CD1c-positive myeloid dendritic cell (primary cell): ENCODE results near the gene CTBP2.

Experiments
- DNase-seq: peaks from one replicate; pipeline ENCODE4 v3.0.0-alpha.2; 2016; ENCODE audit errors: extremely low spot score

CTBP2 gene

DNA sequence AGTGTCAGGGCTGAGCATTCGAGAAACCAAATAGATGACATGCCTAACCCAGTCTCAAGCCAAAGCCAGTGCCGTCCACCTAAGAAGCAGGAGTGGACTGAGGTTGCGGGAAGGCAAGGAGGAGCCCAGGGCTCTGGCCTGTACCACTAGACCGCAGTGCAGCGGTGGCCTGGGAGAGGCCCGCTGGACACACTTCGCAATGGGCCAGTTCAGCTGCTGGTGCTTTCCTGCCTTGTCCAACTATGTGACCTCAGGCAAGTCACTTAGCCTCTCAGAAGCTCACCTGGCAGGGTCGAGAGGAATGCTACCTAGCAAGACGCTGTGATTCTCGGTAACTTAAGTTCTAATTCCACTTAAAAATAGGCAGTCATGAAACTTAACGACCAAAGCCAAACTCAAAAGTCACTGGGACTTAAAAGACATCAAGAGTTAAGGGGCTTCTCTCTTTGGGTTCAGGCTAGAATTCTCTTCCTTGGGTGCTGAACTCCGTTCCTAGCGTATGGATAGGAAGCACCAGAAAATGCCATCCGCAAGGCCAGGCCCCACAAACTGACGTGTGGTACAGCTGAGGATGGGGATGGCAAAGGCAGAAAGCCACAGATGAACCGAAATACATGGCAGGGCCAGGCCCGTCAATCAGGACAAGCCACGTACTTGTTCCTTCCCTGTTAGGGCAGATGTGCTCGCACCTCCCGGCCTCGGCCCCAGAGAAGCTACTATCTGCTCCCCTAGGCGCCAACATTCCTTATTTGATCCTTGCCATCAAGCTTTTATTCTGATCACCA lies 34.2 kb downstream of the CTBP2 start:
- DNase-seq, result no peak

- no peak for DNase-seq
Measured at GRCh38 chr10:125124907-125125306, 35.5 kb downstream of the CTBP2 start.

GRCh38 chr10:125124115-125124487 lies 36.3 kb downstream of the CTBP2 start:
- DNase-seq, result no peak

- DNase-seq, result no peak
Measured at GRCh38 chr10:125123476-125124114, 36.8 kb downstream of the CTBP2 start.

DNA sequence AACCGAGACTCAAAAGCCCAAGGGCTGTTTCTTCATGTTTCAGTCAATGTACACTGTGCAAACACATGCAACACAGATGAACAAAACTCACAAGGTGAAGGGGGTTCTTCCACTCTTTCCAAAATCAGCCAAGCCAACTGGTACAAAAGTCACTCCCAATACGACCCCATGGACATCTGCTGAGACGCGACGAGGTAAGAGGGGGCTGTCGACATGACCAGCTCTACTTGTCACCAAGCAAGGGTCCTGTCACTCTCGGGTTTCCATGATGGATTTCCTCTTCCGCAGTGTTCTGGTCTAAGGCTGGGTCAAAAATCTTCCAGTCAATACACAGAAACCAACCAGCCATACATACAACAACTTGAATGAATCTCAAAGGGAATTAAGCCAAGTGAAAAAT lies 37.8 kb downstream of the CTBP2 start:
- no peak for DNase-seq

DNA sequence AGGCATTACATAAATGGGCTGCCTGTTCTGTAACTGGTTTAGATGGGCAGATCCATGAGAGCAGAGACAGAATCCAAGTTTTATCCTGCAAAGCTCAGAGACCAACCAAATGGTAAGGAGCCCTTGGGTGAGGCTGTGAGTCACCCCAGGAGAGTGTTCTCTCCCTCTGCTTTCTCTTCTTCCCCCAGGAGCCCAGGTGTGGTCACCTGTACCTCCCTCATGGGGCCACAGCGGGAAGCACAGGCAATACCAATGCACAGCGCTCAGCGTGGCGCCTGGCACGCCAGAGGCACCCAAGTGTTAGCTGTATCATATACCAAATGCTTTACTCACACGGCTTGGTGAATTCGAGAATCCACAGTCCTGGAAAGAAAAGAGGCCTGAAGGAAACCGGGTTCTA lies 39.4 kb downstream of the CTBP2 start:
- no peak for DNase-seq

DNA sequence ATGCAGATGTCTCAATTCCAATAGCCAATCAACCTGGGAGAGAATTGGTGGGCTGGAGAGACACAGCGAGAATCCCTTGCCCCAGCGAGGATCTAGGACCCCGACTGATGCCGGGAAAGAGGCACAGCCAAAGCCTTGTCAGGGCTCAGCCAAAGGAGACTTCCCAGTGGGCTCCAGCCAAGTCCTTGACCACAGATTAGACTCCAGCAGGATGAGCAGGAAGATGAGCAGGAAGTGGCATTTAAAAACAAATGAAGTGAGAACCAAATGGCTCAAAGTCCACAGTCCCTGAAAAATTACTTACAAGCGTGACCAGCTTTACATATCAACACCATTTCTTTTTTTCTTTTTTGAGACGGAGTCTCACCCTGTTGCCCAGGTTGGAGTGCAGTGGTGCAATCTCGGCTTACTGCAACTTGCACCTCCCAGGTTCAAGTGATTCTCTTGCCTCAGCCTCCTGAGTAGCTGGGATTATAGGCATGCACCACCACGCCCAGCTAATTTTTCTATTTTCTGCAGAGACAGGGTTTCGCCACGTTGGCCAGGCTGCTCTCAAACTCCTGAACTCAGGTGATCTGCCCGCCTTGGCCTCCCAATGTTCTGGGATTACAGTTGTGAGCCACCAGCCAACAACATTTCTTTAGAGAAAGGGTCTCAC lies 40.2 kb downstream of the CTBP2 start:
- no peak for DNase-seq

GRCh38 chr10:125118701-125119100 lies 41.7 kb downstream of the CTBP2 start:
- DNase-seq, result no peak

GRCh38 chr10:125118011-125118611 lies 42.3 kb downstream of the CTBP2 start:
- DNase-seq, result no peak

DNA sequence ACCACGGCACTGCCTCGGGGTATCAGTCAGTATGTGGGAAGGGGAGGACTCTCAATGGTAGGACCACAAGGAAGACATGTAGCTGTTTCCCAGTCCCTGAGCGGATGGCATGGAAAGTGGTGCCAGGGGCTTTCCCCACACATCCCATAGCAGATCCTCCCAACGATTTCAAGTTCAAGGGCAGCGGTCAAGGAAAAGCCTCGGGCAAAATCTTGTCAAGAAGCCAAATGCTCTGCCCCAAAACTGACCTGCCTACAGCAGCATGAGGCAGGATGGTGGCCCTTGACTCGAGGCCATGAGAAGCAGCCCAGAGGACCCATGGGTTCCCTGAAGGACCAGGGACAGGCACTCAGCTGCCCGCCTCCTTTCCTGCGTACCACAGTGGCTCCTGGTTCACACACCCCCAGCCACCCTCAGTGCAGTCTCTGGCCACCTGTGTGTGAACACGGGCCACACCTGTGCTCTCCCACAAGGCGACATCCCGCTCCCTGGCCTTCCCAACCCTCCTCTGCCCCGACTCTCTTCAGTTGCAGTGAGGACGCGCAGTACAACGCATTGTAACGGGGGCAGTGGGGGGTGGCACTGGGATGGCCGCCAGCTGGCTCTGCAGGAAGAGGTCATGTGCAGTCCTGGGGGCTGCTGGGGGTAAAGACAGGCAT lies 43.6 kb downstream of the CTBP2 start:
- no peak for DNase-seq

DNA sequence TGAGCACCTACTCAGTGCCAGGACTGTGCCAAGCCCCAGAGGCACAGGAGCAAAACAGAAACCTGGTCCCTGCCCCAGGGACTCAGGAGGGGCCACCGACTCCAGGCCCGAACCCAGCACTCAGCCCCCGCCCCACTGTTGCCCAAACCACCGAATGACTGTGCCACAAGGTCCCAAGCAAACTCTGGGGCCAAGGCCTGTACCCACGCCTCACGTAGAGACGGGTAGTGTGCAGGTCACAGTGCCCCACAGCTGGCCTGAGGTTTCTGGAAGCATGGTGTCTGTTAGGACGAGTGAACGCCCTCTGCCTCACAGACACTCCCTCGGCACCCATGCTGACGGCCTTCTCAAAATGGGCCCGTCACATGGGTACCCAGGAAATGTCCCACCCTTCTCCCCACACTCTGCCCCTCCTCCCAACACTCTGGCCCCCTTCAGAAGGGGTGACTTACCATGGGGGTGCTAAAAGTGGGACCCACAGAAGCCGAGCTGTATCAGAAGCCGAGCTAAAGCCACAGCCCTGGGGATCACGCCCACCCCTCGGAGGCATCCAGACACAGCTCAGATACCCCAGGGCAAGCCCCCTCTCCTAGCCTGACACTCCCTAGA lies 44.2 kb downstream of the CTBP2 start:
- no peak for DNase-seq

- DNase-seq, result no peak
Measured at GRCh38 chr10:125115409-125115808, 45.0 kb downstream of the CTBP2 start.

GRCh38 chr10:125114761-125115391 lies 45.5 kb downstream of the CTBP2 start:
- DNase-seq, result no peak

GRCh38 chr10:125113691-125114371 lies 46.5 kb downstream of the CTBP2 start:
- no peak for DNase-seq

DNA sequence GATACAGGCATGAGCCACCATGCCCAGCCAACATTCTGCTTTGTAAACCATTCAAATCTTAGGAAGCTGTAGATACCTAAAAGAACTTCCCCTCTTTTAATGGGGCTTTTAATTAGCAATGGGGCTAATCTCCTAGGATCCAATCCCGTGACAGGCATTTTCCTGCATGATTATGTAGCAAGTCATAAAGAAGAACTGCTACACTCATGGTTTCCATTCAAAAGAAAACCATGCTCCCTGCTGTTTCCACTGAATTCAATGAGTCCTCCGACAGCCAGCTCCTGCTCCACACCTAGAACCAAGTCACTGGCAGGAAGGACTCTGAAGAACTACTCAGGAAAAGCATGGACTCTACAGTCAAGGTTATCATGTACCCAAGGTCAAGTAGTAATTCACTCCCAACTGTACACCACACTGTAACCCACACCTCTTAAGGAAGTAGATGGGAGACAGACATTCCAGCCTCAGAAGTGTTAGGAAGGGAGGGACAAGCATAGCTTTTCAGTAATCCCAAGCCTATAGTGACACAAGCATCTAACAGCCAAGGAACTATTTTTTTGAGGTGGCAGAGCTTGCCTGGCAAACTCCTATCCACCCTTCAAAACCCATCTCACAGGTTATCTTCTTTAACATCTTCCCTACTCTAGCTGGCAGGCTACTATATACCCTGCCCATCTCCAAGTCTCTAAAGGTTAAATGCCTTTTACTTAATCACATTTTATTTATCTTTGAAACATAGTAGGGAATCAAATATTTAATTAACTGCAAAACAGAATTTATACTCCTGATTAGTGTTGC lies 47.5 kb downstream of the CTBP2 start:
- DNase-seq, result no peak

DNA sequence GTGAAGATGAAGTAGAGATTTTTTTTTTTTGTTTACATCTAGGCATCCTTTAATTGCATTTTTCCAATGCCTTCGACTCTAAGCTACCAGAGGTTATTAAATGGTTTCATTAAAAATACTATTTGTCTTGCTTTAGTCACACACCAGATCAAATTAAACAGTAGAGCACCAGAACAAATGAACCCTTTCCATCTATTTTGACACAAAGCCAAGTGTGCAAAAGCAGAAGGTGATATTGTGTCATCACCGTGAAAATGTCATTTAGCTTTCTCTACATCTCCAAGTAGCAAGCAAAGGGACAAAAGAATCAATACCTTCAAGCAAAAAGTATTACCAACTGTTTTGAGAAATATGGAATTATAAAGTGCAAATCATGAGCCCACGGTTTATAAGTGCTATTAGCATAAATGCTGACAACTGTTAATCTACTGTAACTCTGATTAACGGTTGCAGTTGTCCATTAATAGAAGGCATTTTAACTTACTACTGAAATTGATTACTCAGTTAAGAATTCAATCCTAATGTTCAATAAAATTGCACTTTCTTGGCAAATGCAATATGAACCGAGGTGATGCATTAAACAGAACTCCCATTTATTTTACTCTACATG lies 49.1 kb downstream of the CTBP2 start:
- DNase-seq, result no peak

DNA sequence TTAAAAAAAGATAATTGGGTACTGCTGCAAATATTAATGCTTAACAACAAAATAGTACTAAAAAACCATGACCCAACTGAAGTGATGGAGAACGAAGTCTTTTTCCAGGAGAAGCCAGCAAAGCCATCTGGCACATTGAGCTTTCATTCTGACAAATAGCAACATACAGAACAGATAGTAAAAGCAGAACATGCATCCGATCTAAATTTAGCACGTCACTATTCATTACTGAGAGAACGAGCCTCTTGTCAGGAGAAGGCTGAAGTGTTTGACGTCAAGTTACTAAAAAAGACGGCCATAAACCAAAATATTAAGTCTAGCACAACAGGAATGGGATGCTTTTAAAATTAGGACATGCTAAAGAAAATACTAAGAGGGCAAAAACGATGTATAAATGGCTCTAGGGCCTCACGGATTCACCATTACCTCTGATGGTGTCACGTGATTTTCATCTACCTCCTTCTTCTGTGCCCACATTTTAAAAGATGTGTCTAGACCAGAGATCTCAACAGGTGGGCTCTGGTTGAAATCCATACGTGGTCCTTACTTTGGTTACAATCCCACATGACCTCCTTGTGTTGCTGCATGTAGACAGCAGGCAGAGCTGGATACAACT lies 52.3 kb downstream of the CTBP2 start:
- no peak for DNase-seq

GRCh38 chr10:125107166-125107949 lies 53.0 kb downstream of the CTBP2 start:
- no peak for DNase-seq
